Nucleus accumbens (tissue), 56 donors: ENCODE data around the gene LPAR1.

Source experiments
- DNase-seq, 56 donors: peaks; one replicate each; lab custom pipeline; 2025; lab: John Stamatoyannopoulos, UW

Gene LPAR1

DNA sequence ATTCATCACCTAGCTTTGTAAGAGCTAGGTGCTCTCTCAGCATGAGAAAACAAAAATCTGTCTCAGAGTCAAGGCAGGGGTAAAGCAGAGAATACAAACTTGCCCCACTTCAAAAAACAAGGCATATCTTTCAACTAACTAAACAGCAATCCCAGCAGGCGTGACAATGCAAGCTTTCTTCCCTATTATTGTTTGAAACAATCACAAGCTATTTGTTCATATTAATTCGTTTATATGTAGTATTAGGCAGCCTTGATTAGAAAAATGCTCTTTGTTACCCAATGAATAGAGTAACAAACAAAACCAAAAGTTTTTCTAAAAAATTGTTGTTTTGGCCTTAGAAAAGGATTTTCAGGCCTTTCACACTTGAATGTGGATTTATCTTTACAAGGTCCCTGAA lies 71.1 kb downstream of the LPAR1 start:
- peak in 3 of 56 donors; percentile 15 to 27 (median 18) for DNase-seq

GRCh38 chr9:110960288-110960687 lies 78.0 kb downstream of the LPAR1 start:
- DNase-seq: no peak

GRCh38 chr9:110958847-110959246 lies 79.4 kb downstream of the LPAR1 start:
- DNase-seq: no peak

- no peak for DNase-seq
Observed at GRCh38 chr9:110954822-110955291, 83.4 kb downstream of the LPAR1 start.

DNA sequence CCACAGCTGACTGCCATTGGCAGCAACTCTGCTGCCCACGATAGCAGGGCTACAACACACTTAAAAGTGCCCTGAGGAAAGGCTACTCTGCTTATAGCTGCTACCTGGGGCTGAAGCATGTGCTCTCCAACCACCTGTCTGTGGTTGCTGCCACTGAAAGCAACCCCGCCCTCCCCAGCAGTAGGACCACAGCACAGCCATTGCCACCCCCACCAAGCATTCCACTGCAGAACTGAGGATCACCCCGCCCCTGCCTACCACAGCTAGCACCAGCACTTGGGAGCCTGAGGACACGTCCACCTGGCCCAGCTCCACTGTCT lies 85.8 kb downstream of the LPAR1 start:
- no peak for DNase-seq

- peak in 4 of 56 donors; percentile 6 to 43 (median 23) for DNase-seq
Observed at GRCh38 chr9:110951805-110952539, 86.3 kb downstream of the LPAR1 start.

- DNase-seq: no peak
Observed at GRCh38 chr9:110950041-110950645, 88.1 kb downstream of the LPAR1 start.

DNA sequence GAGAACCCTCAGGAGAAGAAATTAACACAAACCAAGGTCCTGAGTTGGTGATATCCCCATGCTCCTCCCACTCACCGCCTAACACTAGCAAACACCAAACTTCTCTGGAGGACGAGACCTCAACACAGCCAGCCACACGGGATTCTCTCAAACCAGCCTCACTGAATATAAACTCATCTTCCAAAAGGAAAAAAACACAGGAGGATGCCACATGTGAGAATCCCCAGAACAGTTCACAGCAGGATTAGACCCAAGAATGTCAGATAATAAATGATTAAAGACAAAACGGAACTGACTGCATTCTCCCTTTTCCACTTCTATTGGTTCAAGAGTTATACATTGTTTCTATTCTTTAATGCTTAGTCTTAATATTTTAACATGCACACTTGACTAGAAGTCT lies 89.2 kb downstream of the LPAR1 start:
- no peak for DNase-seq

DNA sequence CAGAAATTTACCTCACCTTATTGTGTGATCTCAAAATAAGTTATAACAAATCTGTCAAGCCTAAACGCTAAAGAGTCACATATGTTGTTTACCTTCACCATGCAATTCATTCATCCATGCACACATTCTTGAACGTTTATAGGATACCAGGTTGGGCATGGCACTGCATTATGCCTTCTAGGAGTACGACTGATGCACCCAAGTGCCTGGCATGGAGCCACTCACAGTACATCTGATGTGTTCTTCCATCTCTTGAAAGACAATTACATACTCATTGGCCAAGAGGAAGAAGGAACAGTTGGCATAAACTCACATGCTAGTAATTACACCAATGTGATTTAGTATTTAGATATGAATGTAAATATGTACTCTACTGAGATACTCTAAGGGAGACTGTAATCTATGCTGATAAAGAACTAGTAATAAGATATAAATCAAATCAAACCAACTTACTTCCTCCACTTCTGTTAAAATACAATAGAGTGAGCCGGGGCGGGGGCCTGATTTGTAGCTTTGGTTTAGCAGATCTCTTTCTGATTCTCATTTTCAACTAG lies 90.7 kb downstream of the LPAR1 start:
- DNase-seq: no peak

- DNase-seq: no peak
Observed at GRCh38 chr9:110942522-110942921, 95.7 kb downstream of the LPAR1 start.

DNA sequence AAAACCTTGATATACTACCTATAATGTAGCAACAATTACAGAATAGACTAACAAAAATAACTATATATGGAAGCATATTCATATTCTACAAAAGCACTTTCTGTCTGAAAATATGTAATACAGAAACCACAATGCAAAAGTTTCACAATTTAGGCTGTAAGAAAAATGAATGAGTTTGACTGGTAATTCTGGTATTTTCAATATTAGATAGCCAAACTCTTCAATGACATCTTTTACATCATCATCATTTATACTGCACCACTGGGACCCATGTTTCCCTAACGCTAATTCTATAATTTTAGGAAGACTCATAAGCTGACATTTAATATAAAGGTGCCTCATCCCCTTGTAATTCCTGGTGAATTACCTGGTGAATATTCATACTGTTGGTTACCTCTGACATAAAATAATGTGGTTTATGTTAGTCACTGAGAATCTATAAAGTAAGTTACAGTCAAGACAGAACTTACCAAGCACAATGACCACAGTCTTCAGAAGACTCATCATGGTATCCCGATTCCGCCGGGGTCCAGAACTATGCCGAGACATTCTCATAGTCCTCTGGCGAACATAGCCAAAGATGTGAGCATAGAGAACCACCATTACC lies 97.2 kb downstream of the LPAR1 start:
- DNase-seq: no peak

GRCh38 chr9:110939573-110939972 lies 98.7 kb downstream of the LPAR1 start:
- DNase-seq: no peak

- no peak for DNase-seq
Observed at GRCh38 chr9:110939047-110939446, 99.2 kb downstream of the LPAR1 start.

- no peak for DNase-seq
Observed at GRCh38 chr9:110938242-110938641, 100.0 kb downstream of the LPAR1 start.

DNA sequence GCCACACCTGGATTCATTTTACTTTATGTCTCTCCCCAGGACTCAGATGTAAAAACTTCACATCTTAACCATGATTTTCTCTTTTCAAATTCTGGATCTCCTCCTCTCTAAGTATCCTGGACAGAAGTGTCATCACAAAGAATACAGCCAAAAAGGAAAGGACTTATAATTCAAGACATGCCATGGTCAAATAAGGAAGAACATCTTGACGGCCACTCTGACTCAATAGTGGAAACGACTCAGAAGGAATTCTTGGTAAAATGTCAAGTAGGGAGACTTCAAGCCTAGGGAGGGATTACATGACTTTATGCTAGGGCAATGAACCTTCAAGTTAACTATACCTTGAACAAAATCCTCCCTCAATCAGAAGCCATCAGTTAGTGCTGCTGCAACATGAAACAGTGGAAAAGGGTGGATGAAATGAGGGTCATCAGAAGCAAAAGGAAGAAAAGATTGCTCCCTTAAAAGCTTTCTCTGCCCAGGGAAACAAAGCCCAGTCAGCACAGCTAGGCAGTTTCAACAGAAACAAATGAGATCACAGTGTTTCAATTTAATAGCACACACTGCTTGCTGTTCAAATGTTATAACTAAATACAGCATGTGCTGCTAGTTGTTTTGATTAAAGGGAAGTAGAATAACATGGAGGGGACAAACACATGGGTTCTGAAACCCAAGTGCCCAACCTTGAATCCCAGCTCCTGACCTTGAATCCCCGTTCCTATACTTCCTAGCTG lies 101.4 kb downstream of the LPAR1 start:
- no peak for DNase-seq

- DNase-seq: no peak
Observed at GRCh38 chr9:110936237-110936636, 102.0 kb downstream of the LPAR1 start.

GRCh38 chr9:110935829-110936228 lies 102.4 kb downstream of the LPAR1 start:
- DNase-seq: no peak

DNA sequence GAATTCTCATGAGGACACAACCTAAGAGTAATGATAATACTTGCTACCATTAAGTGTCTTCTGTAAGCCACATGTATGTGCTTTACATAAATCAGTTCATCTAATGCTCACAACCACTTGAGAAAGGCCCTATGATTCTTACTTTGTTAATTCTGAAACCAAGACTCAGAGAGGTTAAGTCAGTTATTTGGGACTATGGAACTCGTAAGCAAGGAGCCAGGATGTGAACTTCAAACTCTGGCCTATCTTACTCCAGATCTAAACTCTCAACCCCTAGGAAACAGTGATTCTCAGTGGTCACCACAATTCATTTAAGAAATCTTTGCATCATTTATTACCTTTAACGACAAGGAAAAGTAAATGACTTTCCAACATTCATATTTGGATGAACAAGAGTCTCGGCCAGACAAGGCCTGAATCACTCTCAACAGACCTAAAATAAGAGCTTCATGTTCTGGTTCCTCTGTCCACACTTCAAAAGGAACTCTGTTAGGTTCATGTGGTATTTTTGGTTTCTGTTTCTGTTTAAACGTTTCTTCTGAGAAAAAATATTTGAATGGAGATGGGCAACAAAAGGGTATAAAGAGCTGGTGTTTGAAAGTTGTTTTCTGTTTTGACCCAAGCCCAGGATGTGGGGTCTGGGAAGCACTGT lies 104.8 kb downstream of the LPAR1 start:
- DNase-seq: no peak

DNA sequence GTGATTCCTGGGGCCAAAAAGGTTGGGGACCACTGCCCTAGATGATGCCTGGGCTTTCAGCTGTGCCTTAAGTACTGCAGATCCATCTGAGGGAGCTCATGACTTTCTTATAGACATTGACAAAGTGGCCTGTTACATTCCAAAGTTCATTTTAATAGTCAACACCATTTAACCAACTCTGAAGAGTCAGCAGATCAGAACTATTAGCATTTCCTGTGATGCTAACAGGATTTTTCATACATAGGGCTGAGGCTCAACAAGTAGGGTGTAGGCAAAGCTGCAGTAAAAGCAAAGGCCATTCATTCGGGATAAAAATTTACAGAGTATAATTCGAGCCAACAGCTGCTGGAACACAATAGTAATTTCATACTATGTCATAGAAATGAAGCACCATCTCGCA lies 105.4 kb downstream of the LPAR1 start:
- no peak for DNase-seq

- DNase-seq: peak in 1 of 56 donors; percentile 27
Observed at GRCh38 chr9:110928599-110928998, 109.7 kb downstream of the LPAR1 start.
